Adrenal gland (tissue), 12 donors: Measurements from ENCODE around the gene PHYHD1. TPM values are rescaled to one million over a fixed set of nuclear protein-coding genes. Genes with fewer than 3 reads are reported as not detected.

ENCODE experiments used
- DNase-seq, 7 donors: peaks; one replicate each; pipeline ENCODE4 v3.0.0-alpha.2; 2019 to 2020
- H3K27ac ChIP-seq, 5 donors: fragments of 200-600 bp; sonication (generic) in 4 of 5; 1 replicate in 3 of 5; 2 replicates in 2 of 5; pipeline versions ENCODE4 v1.5.1 to v1.8.0; 2016 to 2020; ENCODE audit warnings: mild to moderate bottlenecking in 1 of 5
- H3K27me3 ChIP-seq: fragments of 200-600 bp; 2 replicates; pipeline ENCODE4 v1.8.0; 2021
- H3K36me3 ChIP-seq, 2 donors: fragments of 200-600 bp; replicated peaks in 1 of 2; 1 replicate in 1 of 2; 2 replicates in 1 of 2; pipeline versions ENCODE4 v1.5.1 to v1.8.0; 2018 to 2022
- H3K4me1 ChIP-seq, 2 donors: fragments of 200-600 bp; replicated peaks in 1 of 2; 1 replicate in 1 of 2; 2 replicates in 1 of 2; pipeline versions ENCODE4 v1.5.1 to v1.8.0; 2018 to 2021
- H3K4me3 ChIP-seq, 4 donors: fragments of 200-600 bp; sonication (generic) in 3 of 4; one replicate each; pipeline ENCODE4 v1.5.1; 2016 to 2018
- H3K9me3 ChIP-seq, 3 donors: fragments of 200-600 bp; sonication (generic) in 1 of 3; replicated peaks in 1 of 3; 1 replicate in 2 of 3; 2 replicates in 1 of 3; pipeline versions ENCODE4 v1.5.1 to v1.8.0; 2016 to 2021
- POLR2A ChIP-seq, 2 donors: fragments of 450-650 bp; IDR thresholded peaks; one replicate each; pipeline ENCODE4 v1.6.1; 2017; ENCODE audit warnings: antibody characterized with exemption in 2 of 2, mild to moderate bottlenecking in 2 of 2, moderate library complexity in 1 of 2
- WGBS, 4 donors: extraction: QIAGEN DNeasy Blood & Tissue Kit in 2 of 4; methylation state at CpG; one replicate each; pipeline versions ENCODE4 v1.1.5 to v1.1.7; 2013 to 2017; 5-methylcytosine and 5-hydroxymethylcytosine counted together
- intact Hi-C, 2 donors: fragments of 100-400 bp; cut with DNase I; formaldehyde crosslinking; loops; one replicate each; pipeline versions ENCODE4 v1.14.1 to v1.15.0; 2022 to 2023
- polyA plus RNA-seq, 3 donors: library from polyadenylated mRNA; stranded (reverse); fragments of 200-250 nt in 2 of 3; fragments of 350-450 nt in 1 of 3; fragmentation: Illumina TruSeq in 1 of 3; extraction: RNeasy Lipid Tissue Mini Kit (QIAGEN cat#74804) in 1 of 3; gene quantifications; one replicate each; pipeline ENCODE4 v1.2.3, GENCODE V29; 2013 to 2014
- total RNA-seq, 9 donors: library from RNA; depleted of rRNA in 4 of 9; stranded (reverse); fragments of >200 nt in 4 of 9; fragments of 120-200 nt in 1 of 9; fragmentation: NEBNext Ultra II Directional in 1 of 9; extraction: Animal tissue kit (Norgen Biotek cat#: 25700) in 1 of 9; gene quantifications; one replicate each; pipeline versions ENCODE4 v1.1.0 to v1.2.4, GENCODE V29; 2013 to 2023
- TF ChIP-seq, protein P1 (sequence below), 6 experiments: fragments of 450-650 bp in 4 of 6; fragments of 200-600 bp in 2 of 6; sonication (generic) in 1 of 6; IDR thresholded peaks; 1 replicate in 5 of 6; 2 replicates in 1 of 6; pipeline versions ENCODE4 v1.5.1 to v1.8.0; 2016 to 2021; ENCODE audit warnings: antibody characterized with exemption in 6 of 6, mild to moderate bottlenecking in 2 of 6, moderate library complexity in 1 of 6
- donor health status: healthy with polysubstance abuse.
- donor health status: Bipolar disorder and iron deficiency.
- donor health status: DM: yes; HTN: yes; CAD: no.
- donor health status: DM: no; HTN: no; CAD: no.
- donor health status: DM: no; HTN: no; CAD: no.
- donor health status: DM: yes; HTN: yes; CAD: no.

Gene PHYHD1
- total and polyA plus RNA-seq, 12 donors: 9.1 to 86.6 (median 30.9) TPM

DNA sequence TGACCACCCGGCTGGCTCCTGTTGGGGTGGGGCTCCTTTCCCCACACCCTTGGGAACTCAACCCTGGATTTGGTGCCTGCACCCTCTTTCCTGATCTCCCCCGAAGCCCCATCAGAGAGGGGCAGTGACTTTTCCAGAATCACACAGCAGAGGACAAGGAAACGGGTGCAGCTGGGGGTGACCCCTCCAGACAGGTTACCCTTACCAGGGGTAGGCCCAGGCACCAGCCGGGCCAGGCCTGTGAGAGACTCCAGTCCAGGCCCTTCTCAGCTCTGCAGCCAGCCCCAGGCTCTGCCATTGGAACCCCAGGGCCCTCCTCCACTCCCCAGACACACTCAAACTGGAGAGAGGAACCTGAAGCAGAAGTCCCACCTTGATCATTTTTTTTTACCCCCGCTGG, 19.0 kb upstream of the PHYHD1 start:
- 84 to 93% (median 89%) methylated on average over 3 to 5 of the region's 5 CpGs for WGBS, 4 donors
- H3K4me1 ChIP-seq: peaks cover 0 to 5% of the 10 kb centered on the region in 2 donors
- no peaks in the 10 kb centered on the region for H3K27me3 ChIP-seq
- H3K36me3 ChIP-seq: peaks cover 0 to 16% of the 10 kb centered on the region in 2 donors
- H3K4me3 ChIP-seq: no peak overlapping the region
- H3K27ac ChIP-seq: peak overlapping the region in 1 of 5 donors; percentile 17
- DNase-seq: no peak
- intact Hi-C loops: no loop called here
- TF ChIP-seq, protein P1, sequence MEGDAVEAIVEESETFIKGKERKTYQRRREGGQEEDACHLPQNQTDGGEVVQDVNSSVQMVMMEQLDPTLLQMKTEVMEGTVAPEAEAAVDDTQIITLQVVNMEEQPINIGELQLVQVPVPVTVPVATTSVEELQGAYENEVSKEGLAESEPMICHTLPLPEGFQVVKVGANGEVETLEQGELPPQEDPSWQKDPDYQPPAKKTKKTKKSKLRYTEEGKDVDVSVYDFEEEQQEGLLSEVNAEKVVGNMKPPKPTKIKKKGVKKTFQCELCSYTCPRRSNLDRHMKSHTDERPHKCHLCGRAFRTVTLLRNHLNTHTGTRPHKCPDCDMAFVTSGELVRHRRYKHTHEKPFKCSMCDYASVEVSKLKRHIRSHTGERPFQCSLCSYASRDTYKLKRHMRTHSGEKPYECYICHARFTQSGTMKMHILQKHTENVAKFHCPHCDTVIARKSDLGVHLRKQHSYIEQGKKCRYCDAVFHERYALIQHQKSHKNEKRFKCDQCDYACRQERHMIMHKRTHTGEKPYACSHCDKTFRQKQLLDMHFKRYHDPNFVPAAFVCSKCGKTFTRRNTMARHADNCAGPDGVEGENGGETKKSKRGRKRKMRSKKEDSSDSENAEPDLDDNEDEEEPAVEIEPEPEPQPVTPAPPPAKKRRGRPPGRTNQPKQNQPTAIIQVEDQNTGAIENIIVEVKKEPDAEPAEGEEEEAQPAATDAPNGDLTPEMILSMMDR (IDR thresholded peaks at IDR 0.05): no peak
- TF ChIP-seq POLR2A (IDR thresholded peaks at IDR 0.05): no peak
- no peaks in the 10 kb centered on the region for H3K9me3 ChIP-seq

DNA sequence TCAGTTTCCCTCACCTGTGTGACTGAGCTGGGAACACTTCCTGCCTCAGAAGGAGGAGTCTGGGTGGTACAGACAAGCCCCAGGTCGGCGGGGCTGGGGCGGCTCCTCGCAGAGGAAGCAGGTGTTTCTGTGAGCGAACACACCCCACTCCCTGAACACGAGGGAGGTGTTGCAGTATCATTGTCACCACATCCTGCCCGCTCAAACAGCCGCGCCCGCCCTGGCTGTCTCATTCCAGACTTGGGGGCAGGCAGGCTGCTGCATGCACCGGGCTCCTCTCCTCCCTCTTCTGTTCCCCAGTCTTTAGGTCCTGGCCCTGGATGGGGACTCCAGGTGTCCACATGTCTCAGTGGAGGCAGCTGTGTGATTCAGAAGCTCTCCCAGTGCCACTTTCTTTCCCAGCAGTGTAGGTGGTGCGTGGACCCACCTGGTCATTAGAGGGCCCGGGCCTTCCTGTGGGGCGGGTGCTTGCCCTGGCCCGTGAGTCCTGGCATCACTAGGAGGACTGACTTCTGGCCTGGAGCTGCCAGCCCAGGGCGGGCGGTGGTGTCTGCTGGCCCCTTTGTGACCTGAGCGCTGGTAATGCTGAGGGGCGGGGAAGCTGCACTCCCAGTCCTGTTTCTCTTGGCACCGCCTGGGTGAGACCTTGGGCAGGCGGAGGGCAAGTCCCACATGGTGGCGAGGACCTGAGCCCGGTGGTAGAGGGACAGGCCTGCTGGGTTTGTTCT, 18.3 kb upstream of the PHYHD1 start:
- intact Hi-C loops: no loop called here
- H3K4me1 ChIP-seq: peaks cover 0 to 5% of the 10 kb centered on the region in 2 donors
- no peak overlapping the region for H3K4me3 ChIP-seq
- TF ChIP-seq, protein P1 (IDR thresholded peaks at IDR 0.05): no peak
- no peak for TF ChIP-seq POLR2A (IDR thresholded peaks at IDR 0.05)
- no peaks in the 10 kb centered on the region for H3K9me3 ChIP-seq
- whole genome bisulfite sequencing, 4 donors: 68 to 78% (median 73%) methylated on average over 11 to 23 of the region's 23 CpGs
- H3K27me3 ChIP-seq: no peaks in the 10 kb centered on the region
- DNase-seq: no peak
- peak overlapping the region in 1 of 5 donors; percentile 17 for H3K27ac ChIP-seq
- H3K36me3 ChIP-seq: peaks cover 0 to 15% of the 10 kb centered on the region in 2 donors

DNA sequence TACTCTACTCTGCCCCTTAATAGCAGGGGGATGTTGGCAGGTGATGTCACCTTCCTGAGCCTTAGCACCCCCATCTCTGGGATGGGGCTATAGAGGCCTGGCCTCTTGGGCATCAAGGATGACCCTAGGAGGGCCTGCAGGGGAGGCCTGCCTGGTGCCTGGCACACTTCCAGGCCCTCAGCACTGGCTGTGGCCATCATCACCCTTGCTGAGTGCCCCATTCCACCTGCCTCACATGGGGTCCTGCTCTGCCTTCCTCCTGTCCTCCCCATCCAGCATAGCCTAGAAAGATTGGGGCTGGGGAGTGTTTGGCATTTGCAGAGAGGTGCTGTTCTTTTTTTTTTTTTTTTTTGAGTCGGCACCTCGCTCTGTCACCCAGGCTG, 17.7 kb upstream of the PHYHD1 start:
- Histone ChIP-seq H3K4me1 (peaks cover 0 to 5% of the 10 kb centered on the region in 2 donors), H3K36me3 (peaks cover 0 to 19% of the 10 kb centered on the region in 2 donors), H3K27me3 (no peaks in the 10 kb centered on the region), H3K27ac (no peak overlapping the region), H3K4me3 (no peak overlapping the region), H3K9me3 (no peaks in the 10 kb centered on the region)
- 93 to 96% (median 95%) methylated on average over 2 of the region's 2 CpGs for WGBS, 4 donors
- TF ChIP-seq POLR2A (IDR thresholded peaks at IDR 0.05): no peak
- TF ChIP-seq, protein P1 (IDR thresholded peaks at IDR 0.05): no peak
- DNase-seq: no peak
- intact Hi-C loops: no loop called here

DNA sequence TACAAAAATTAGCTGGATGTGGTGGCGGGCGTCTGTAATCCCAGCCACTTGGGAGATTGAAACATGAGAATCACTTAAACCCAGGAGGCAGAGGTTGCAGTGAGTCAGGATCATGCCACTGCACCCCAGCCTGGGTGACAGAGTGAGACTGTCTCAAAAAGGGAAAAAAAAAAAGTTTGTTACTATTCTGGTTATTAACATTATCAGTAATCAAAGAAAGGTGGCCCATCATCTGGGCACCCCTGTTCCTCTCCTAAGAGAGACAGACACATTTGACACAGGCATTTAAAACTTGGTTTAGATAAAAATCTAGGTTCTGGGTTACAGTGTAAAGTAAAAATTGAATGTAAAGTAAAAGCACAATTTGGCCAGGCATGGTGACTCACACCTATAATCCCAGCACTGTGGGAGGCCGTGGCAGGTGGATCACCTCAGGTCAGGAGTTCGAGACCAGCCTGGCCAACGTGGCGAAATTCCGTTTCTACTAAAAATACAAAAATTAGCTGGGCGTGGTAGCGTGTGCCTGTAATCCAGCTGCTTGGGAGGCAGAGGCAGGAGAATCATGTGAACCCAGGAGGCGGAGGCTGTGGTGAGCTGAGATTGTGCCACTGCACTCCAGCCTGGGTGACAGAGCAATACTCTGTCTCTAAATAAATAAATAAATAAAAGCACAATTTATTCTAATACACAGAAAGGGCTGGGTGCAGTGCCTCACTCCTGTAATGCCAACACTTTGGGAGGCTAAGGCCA, 16.7 kb upstream of the PHYHD1 start:
- intact Hi-C loops: no loop called here
- H3K27me3 ChIP-seq: no peaks in the 10 kb centered on the region
- DNase-seq: no peak
- H3K27ac ChIP-seq: no peak overlapping the region
- H3K4me1 ChIP-seq: peaks cover 0 to 5% of the 10 kb centered on the region in 2 donors
- H3K36me3 ChIP-seq: peaks cover 0 to 22% of the 10 kb centered on the region in 2 donors
- no peaks in the 10 kb centered on the region for H3K9me3 ChIP-seq
- TF ChIP-seq, protein P1 (IDR thresholded peaks at IDR 0.05): no peak
- no peak for TF ChIP-seq POLR2A (IDR thresholded peaks at IDR 0.05)
- WGBS, 4 donors: 90 to 94% (median 93%) methylated on average over 10 of the region's 10 CpGs
- no peak overlapping the region for H3K4me3 ChIP-seq
